Astrocyte (in vitro differentiated cells and primary cell): Measurements from ENCODE around the gene SERPINE2. TPM values are rescaled to one million over a fixed set of nuclear protein-coding genes. Genes with fewer than 3 reads are reported as not detected.

Experiments used
- DNase-seq: peaks from one replicate; pipeline ENCODE4 v3.0.0-alpha.2; 2010; ENCODE audit warnings: low read depth
- FAIRE-seq: peaks from 2 replicates; lab custom pipeline; 2011; peaks lifted over from hg19 to GRCh38; lab: Jason Lieb, UNC
- H2AFZ ChIP-seq: 2 replicates; pipeline ENCODE4 v1.6.0; 2012; ENCODE audit warnings: low read depth, low read length, inconsistent platforms
- H3K27ac ChIP-seq: 2 replicates; pipeline ENCODE4 v1.5.1; 2011; ENCODE audit warnings: low read depth, low read length, inconsistent platforms
- H3K27me3 ChIP-seq: 2 replicates; pipeline ENCODE4 v1.6.0; 2011; ENCODE audit warnings: low read length, inconsistent platforms; ENCODE audit not compliant: insufficient read depth
- H3K36me3 ChIP-seq: 2 replicates; pipeline ENCODE4 v1.5.1; 2011; ENCODE audit warnings: low read length, inconsistent platforms; ENCODE audit not compliant: insufficient read depth
- H3K4me1 ChIP-seq: 2 replicates; pipeline ENCODE4 v1.5.1; 2011; ENCODE audit warnings: low read length, inconsistent platforms; ENCODE audit not compliant: insufficient read depth
- H3K4me2 ChIP-seq: 2 replicates; pipeline ENCODE4 v1.6.0; 2012; ENCODE audit warnings: low read length, inconsistent platforms
- H3K4me3 ChIP-seq: 2 replicates; pipeline ENCODE4 v1.5.1; 2011; ENCODE audit warnings: low read depth, mild to moderate bottlenecking, low read length, inconsistent platforms; ENCODE audit not compliant: insufficient read depth
- H3K79me2 ChIP-seq: 2 replicates; pipeline ENCODE4 v1.6.0; 2012; ENCODE audit warnings: mild to moderate bottlenecking, low read length, inconsistent platforms; ENCODE audit not compliant: insufficient read depth
- H3K9ac ChIP-seq: 2 replicates; pipeline ENCODE4 v1.6.0; 2012; ENCODE audit warnings: mild to moderate bottlenecking, low read length, inconsistent platforms
- H3K9me3 ChIP-seq: 2 replicates; pipeline ENCODE4 v1.5.1; 2012; ENCODE audit warnings: low read depth, mild to moderate bottlenecking, low read length, inconsistent platforms; ENCODE audit not compliant: insufficient read depth
- H4K20me1 ChIP-seq: 2 replicates; pipeline ENCODE4 v1.6.0; 2012; ENCODE audit warnings: low read length, inconsistent platforms; ENCODE audit not compliant: insufficient read depth
- H3K27ac Mint-ChIP-seq: one replicate; pipeline ENCODE4 v1.8.0; 2021; ENCODE audit warnings: mild to moderate bottlenecking, mixed read lengths; ENCODE audit not compliant: unreplicated experiment
- H3K27me3 Mint-ChIP-seq: one replicate; pipeline ENCODE4 v1.8.0; 2021; ENCODE audit warnings: low read depth, mixed read lengths; ENCODE audit not compliant: unreplicated experiment
- H3K36me3 Mint-ChIP-seq: one replicate; pipeline ENCODE4 v1.8.0; 2021; ENCODE audit warnings: low read depth, mixed read lengths; ENCODE audit not compliant: unreplicated experiment
- H3K4me1 Mint-ChIP-seq: one replicate; pipeline ENCODE4 v1.8.0; 2021; ENCODE audit warnings: low read depth, mixed read lengths; ENCODE audit not compliant: unreplicated experiment
- H3K4me3 Mint-ChIP-seq: one replicate; pipeline ENCODE4 v1.8.0; 2021; ENCODE audit warnings: mild to moderate bottlenecking, moderate library complexity, mixed read lengths; ENCODE audit not compliant: unreplicated experiment
- H3K9me3 Mint-ChIP-seq: one replicate; pipeline ENCODE4 v1.8.0; 2021; ENCODE audit warnings: mild to moderate bottlenecking, mixed read lengths; ENCODE audit not compliant: unreplicated experiment
- EZH2 ChIP-seq: IDR thresholded peaks from 2 replicates; pipeline ENCODE4 v1.6.1; 2012; ENCODE audit warnings: mild to moderate bottlenecking, low read length, inconsistent platforms; ENCODE audit not compliant: insufficient read depth
- total RNA-seq: library from RNA; stranded (reverse); gene quantifications from 2 replicates; pipeline ENCODE4 v1.2.1, GENCODE V29; 2021
- TF ChIP-seq, protein P1 (sequence below): IDR thresholded peaks from 2 replicates; pipeline ENCODE4 v1.5.1; 2011; ENCODE audit warnings: low read depth, mild to moderate bottlenecking, inconsistent platforms, low read length, moderate library complexity; ENCODE audit not compliant: insufficient read depth

The SERPINE2 gene
- total RNA-seq, 1 donor from 2014 or later, result 375 TPM

DNA sequence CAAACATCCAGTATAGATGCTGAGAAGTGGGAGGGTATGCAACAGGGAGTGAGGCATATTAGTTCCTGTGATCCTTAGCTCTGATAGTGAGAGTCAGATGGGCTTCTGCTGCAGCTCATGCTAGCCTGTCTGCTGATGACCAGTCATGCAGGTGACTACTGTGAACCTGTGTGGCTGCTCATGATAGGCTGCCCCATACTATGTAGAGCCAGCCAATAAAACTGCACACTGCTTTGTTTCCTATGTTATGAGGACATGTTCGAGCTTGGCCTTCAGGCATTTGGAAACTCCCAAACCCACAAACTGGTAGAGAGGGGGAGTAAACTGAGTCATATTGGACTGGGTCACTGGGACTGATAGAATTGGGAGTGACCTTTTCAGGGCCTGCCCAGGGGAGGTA lies 20.1 kb upstream of the SERPINE2 start:
- H3K9me3 ChIP-seq, result no peaks in the 10 kb centered on the region
- H3K4me3 ChIP-seq, result no peak overlapping the region
- DNase-seq, result no peak
- TF ChIP-seq, protein P1, sequence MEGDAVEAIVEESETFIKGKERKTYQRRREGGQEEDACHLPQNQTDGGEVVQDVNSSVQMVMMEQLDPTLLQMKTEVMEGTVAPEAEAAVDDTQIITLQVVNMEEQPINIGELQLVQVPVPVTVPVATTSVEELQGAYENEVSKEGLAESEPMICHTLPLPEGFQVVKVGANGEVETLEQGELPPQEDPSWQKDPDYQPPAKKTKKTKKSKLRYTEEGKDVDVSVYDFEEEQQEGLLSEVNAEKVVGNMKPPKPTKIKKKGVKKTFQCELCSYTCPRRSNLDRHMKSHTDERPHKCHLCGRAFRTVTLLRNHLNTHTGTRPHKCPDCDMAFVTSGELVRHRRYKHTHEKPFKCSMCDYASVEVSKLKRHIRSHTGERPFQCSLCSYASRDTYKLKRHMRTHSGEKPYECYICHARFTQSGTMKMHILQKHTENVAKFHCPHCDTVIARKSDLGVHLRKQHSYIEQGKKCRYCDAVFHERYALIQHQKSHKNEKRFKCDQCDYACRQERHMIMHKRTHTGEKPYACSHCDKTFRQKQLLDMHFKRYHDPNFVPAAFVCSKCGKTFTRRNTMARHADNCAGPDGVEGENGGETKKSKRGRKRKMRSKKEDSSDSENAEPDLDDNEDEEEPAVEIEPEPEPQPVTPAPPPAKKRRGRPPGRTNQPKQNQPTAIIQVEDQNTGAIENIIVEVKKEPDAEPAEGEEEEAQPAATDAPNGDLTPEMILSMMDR, result no peak
- no peak for TF ChIP-seq EZH2
- H3K27me3 ChIP-seq, result no peaks in the 10 kb centered on the region
- H3K4me1 ChIP-seq, result no peaks in the 10 kb centered on the region
- no peak for FAIRE-seq
- no peak overlapping the region for H3K27ac ChIP-seq
- Mint-ChIP-seq H3K36me3 (peaks cover 5% of the 10 kb centered on the region), H3K27ac (no peak overlapping the region), H3K4me1 (no peaks in the 10 kb centered on the region), H3K27me3 (no peaks in the 10 kb centered on the region), H3K9me3 (peaks cover 20% of the 10 kb centered on the region), H3K4me3 (no peak overlapping the region)
- no peaks in the 10 kb centered on the region for H4K20me1 ChIP-seq
- no peak overlapping the region for H3K4me2 ChIP-seq
- no peaks in the 10 kb centered on the region for H3K79me2 ChIP-seq
- no peak overlapping the region for H2AFZ ChIP-seq
- no peak overlapping the region for H3K9ac ChIP-seq
- H3K36me3 ChIP-seq, result no peaks in the 10 kb centered on the region

DNA sequence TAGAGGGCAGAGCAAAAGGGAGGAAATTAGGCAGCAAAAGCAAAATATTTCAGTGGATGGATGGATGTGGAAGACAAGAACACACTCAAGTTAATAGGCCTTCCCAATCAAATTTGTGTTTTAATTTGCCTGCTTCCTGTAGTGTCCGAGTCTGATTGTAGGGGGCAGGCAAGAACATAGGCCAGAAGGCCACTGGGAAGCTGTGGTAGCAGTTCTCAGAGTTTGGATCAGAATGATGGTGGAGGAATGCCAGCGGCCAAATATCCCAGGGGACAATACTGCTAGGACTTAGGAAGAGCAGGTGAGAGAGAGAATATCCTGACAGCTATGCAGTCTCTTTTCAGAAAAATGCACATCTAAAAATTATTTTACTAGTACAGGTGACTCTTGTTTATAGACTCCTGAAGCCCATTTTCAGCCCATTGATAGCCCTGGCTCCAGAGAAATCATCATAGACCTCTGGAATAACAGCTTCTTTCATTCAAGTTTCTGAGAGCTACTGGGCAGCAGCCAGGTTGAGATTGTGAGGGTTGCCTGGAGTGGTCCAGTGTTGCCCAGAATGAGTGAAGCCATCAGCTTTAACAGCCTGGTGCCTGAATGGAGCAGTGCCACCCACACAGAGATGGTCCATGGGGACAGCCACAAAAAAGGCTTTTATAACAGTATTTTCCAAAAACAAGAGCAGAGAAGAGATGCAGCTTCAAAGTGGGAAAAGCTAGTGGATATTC lies 19.1 kb upstream of the SERPINE2 start:
- no peak for FAIRE-seq
- H3K4me1 Mint-ChIP-seq, result no peaks in the 10 kb centered on the region
- H3K4me3 ChIP-seq, result no peak overlapping the region
- no peak overlapping the region for H3K9ac ChIP-seq
- no peak overlapping the region for H3K4me2 ChIP-seq
- H3K36me3 Mint-ChIP-seq, result peaks cover 5% of the 10 kb centered on the region
- H3K9me3 Mint-ChIP-seq, result peaks cover 20% of the 10 kb centered on the region
- H3K27me3 ChIP-seq, result no peaks in the 10 kb centered on the region
- H2AFZ ChIP-seq, result no peak overlapping the region
- no peaks in the 10 kb centered on the region for H3K4me1 ChIP-seq
- no peak for DNase-seq
- TF ChIP-seq, protein P1, result no peak
- TF ChIP-seq EZH2, result no peak
- no peaks in the 10 kb centered on the region for H3K27me3 Mint-ChIP-seq
- H3K4me3 Mint-ChIP-seq, result no peak overlapping the region
- no peaks in the 10 kb centered on the region for H3K9me3 ChIP-seq
- H3K27ac Mint-ChIP-seq, result no peak overlapping the region
- H3K27ac ChIP-seq, result no peak overlapping the region
- H3K36me3 ChIP-seq, result no peaks in the 10 kb centered on the region
- no peaks in the 10 kb centered on the region for H4K20me1 ChIP-seq
- no peaks in the 10 kb centered on the region for H3K79me2 ChIP-seq

GRCh38 chr2:224056889-224057288 lies 17.8 kb upstream of the SERPINE2 start:
- Mint-ChIP-seq H3K27ac (no peak overlapping the region), H3K36me3 (peaks cover 5% of the 10 kb centered on the region), H3K9me3 (peaks cover 20% of the 10 kb centered on the region), H3K4me1 (no peaks in the 10 kb centered on the region), H3K27me3 (no peaks in the 10 kb centered on the region), H3K4me3 (no peak overlapping the region)
- Histone ChIP-seq H3K4me2 (no peak overlapping the region), H2AFZ (no peak overlapping the region), H3K4me3 (no peak overlapping the region), H4K20me1 (no peaks in the 10 kb centered on the region), H3K27me3 (no peaks in the 10 kb centered on the region), H3K36me3 (no peaks in the 10 kb centered on the region), H3K9ac (no peak overlapping the region), H3K27ac (no peak overlapping the region), H3K79me2 (no peaks in the 10 kb centered on the region), H3K4me1 (no peaks in the 10 kb centered on the region), H3K9me3 (no peaks in the 10 kb centered on the region)
- no peak for FAIRE-seq
- no peak for TF ChIP-seq EZH2
- TF ChIP-seq, protein P1, result no peak
- no peak for DNase-seq
